ENCODE results near the gene ZFP91. TPM values are rescaled to one million over a fixed set of nuclear protein-coding genes. Genes with fewer than 3 reads are reported as not detected.

ZFP91 gene
- total and polyA plus RNA-seq, 2 of the 13 experiments (the other 11 are each of a cell fraction or from before 2014, with no cell fraction given), result 13.5 to 38.6 TPM

DNA sequence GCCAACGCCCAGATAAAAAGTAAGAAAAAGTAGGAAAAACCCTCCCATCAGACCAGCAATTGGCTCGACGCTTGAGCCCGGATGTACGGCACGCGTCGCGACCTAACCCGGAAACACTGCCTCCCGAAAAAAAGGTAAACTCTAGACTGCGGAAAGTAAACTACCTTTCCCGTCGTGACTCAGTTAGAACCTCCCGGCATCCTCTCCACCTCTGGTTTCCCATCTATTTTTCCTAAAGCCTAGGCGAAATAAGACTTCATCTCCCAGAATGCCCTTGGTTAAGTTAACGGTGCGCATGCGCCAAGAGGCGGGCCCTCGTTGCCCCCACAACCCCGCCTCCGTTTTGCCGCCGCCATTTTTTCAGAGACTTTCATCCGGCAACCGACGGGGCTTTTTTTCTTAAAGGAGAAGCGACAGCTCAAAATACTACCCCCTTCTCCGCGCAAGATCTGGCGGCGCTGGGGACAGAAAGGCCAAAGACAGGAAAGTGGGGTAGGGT, 678 bp upstream of the ZFP91 start (continued):
- no peak for TF ChIP-seq JUND (CRISPR knock-in tag; IDR thresholded peaks at IDR 0.05)
- no peak for TF ChIP-seq ZNF460 (CRISPR knock-in tag; IDR thresholded peaks at IDR 0.05; ENCODE audit: borderline replicate concordance)
- no peak for TF ChIP-seq ZNF225 (CRISPR knock-in tag; IDR thresholded peaks at IDR 0.05)
- no peak for TF ChIP-seq TMF1 (CRISPR knock-in tag; IDR thresholded peaks at IDR 0.05; ENCODE audit: low read depth)
- TF ChIP-seq ZNF788 (CRISPR knock-in tag; IDR thresholded peaks at IDR 0.05; ENCODE audit: borderline replicate concordance), result no peak
- no peak for TF ChIP-seq ZNF567 (CRISPR knock-in tag; IDR thresholded peaks at IDR 0.05; ENCODE audit: borderline replicate concordance)
- peak; percentile 97 for TF ChIP-seq THAP11 (CRISPR knock-in tag; IDR thresholded peaks at IDR 0.05)
- TF ChIP-seq, protein P1, sequence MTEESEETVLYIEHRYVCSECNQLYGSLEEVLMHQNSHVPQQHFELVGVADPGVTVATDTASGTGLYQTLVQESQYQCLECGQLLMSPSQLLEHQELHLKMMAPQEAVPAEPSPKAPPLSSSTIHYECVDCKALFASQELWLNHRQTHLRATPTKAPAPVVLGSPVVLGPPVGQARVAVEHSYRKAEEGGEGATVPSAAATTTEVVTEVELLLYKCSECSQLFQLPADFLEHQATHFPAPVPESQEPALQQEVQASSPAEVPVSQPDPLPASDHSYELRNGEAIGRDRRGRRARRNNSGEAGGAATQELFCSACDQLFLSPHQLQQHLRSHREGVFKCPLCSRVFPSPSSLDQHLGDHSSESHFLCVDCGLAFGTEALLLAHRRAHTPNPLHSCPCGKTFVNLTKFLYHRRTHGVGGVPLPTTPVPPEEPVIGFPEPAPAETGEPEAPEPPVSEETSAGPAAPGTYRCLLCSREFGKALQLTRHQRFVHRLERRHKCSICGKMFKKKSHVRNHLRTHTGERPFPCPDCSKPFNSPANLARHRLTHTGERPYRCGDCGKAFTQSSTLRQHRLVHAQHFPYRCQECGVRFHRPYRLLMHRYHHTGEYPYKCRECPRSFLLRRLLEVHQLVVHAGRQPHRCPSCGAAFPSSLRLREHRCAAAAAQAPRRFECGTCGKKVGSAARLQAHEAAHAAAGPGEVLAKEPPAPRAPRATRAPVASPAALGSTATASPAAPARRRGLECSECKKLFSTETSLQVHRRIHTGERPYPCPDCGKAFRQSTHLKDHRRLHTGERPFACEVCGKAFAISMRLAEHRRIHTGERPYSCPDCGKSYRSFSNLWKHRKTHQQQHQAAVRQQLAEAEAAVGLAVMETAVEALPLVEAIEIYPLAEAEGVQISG (CRISPR knock-in tag; IDR thresholded peaks at IDR 0.05), result peak; percentile 94
- no peak for TF ChIP-seq IKZF4 (CRISPR knock-in tag; IDR thresholded peaks at IDR 0.05; ENCODE audit: borderline replicate concordance, low read depth, not compliant biosample characterization)
- no peak for TF ChIP-seq NFIB (CRISPR knock-in tag; IDR thresholded peaks at IDR 0.05; ENCODE audit: borderline replicate concordance)
- TF ChIP-seq NCOA2 (CRISPR knock-in tag; IDR thresholded peaks at IDR 0.05), result no peak
- TF ChIP-seq, protein P2, sequence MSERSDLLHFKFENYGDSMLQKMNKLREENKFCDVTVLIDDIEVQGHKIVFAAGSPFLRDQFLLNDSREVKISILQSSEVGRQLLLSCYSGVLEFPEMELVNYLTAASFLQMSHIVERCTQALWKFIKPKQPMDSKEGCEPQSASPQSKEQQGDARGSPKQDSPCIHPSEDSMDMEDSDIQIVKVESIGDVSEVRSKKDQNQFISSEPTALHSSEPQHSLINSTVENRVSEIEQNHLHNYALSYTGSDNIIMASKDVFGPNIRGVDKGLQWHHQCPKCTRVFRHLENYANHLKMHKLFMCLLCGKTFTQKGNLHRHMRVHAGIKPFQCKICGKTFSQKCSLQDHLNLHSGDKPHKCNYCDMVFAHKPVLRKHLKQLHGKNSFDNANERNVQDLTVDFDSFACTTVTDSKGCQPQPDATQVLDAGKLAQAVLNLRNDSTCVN (CRISPR knock-in tag; IDR thresholded peaks at IDR 0.05; ENCODE audit: borderline replicate concordance), result no peak
- 0 out of 2 replicates have a peak, but pooled peaks have one; percentile 57 for TF ChIP-seq ZFAT (CRISPR knock-in tag; conservative IDR thresholded peaks at IDR 0.05)
- TF ChIP-seq, protein P3, sequence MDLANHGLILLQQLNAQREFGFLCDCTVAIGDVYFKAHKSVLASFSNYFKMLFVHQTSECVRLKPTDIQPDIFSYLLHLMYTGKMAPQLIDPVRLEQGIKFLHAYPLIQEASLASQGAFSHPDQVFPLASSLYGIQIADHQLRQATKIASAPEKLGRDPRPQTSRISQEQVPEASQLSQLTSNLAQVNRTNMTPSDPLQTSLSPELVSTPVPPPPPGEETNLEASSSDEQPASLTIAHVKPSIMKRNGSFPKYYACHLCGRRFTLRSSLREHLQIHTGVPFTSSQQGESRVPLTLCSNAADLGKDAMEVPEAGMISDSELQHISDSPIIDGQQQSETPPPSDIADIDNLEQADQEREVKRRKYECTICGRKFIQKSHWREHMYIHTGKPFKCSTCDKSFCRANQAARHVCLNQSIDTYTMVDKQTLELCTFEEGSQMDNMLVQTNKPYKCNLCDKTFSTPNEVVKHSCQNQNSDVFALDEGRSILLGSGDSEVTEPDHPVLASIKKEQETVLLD (CRISPR knock-in tag; IDR thresholded peaks at IDR 0.05; ENCODE audit: low read depth), result no peak; the same call in 1 of the 2 replicates
- peak; percentile 68 for TF ChIP-seq ZFY (CRISPR knock-in tag; IDR thresholded peaks at IDR 0.05)
- no peak for TF ChIP-seq ZNF7 (CRISPR knock-in tag; IDR thresholded peaks at IDR 0.05)
- peak; percentile 99 for TF ChIP-seq NR2C2 (CRISPR knock-in tag; IDR thresholded peaks at IDR 0.05; ENCODE audit: borderline replicate concordance)
- TF ChIP-seq TSC22D2 (CRISPR knock-in tag; IDR thresholded peaks at IDR 0.05; ENCODE audit: borderline replicate concordance), result no peak
- no peak for TF ChIP-seq GATA4 (IDR thresholded peaks at IDR 0.05; ENCODE audit: borderline replicate concordance, low read depth)
- TF ChIP-seq ZNF138 (CRISPR knock-in tag; IDR thresholded peaks at IDR 0.05; ENCODE audit: low read depth), result no peak
- peak; percentile 95 for TF ChIP-seq ZNF143 (CRISPR knock-in tag; IDR thresholded peaks at IDR 0.05)
- TF ChIP-seq, protein P4, sequence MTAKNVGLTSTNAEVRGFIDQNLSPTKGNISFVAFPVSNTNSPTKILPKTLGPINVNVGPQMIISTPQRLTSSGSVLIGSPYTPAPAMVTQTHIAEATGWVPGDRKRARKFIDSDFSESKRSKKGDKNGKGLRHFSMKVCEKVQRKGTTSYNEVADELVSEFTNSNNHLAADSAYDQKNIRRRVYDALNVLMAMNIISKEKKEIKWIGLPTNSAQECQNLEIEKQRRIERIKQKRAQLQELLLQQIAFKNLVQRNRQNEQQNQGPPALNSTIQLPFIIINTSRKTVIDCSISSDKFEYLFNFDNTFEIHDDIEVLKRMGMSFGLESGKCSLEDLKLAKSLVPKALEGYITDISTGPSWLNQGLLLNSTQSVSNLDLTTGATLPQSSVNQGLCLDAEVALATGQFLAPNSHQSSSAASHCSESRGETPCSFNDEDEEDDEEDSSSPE (CRISPR knock-in tag; IDR thresholded peaks at IDR 0.05), result no peak
